ENCODE results near the gene ASB1.
A peak's percentile ranks its signal among the peaks of the same experiment; 100 is the strongest.

Gene ASB1

GRCh38 chr2:238426568-238427434 is at the start of gene ASB1:
ASB1 (plus strand) TSS chr2:238426927; CDS start chr2:238427071, 144 bp downstream.
- peak; percentile 60 for DNase-seq

GRCh38 chr2:238378230-238379095 is 48.3 kb upstream of the ASB1 start:
- no peak for DNase-seq

- no peak for DNase-seq
Measured at GRCh38 chr2:238379096-238379810, 47.5 kb upstream of the ASB1 start.

GRCh38 chr2:238380336-238380735 is 46.4 kb upstream of the ASB1 start:
- no peak for DNase-seq

GRCh38 chr2:238380785-238381184 is 45.9 kb upstream of the ASB1 start:
- no peak for DNase-seq

GRCh38 chr2:238381341-238382115 is 45.2 kb upstream of the ASB1 start:
- DNase-seq: no peak

- no peak for DNase-seq
Measured at GRCh38 chr2:238382381-238382781, 44.3 kb upstream of the ASB1 start.

GRCh38 chr2:238383135-238383534 is 43.6 kb upstream of the ASB1 start:
- DNase-seq: no peak

- DNase-seq: no peak
Measured at GRCh38 chr2:238383743-238384380, 42.9 kb upstream of the ASB1 start.

GRCh38 chr2:238387332-238387731 is 39.4 kb upstream of the ASB1 start:
- no peak for DNase-seq

GRCh38 chr2:238388794-238389193 is 37.9 kb upstream of the ASB1 start:
- no peak for DNase-seq

GRCh38 chr2:238389988-238390589 is 36.6 kb upstream of the ASB1 start:
- no peak for DNase-seq

- DNase-seq: no peak
Measured at GRCh38 chr2:238391042-238391689, 35.6 kb upstream of the ASB1 start.

- DNase-seq: no peak
Measured at GRCh38 chr2:238396663-238397062, 30.1 kb upstream of the ASB1 start.

GRCh38 chr2:238397356-238397755 is 29.4 kb upstream of the ASB1 start:
- DNase-seq: no peak

GRCh38 chr2:238398577-238398976 is 28.1 kb upstream of the ASB1 start:
- no peak for DNase-seq

GRCh38 chr2:238399094-238399493 is 27.6 kb upstream of the ASB1 start:
- DNase-seq: no peak

- DNase-seq: no peak
Measured at GRCh38 chr2:238401551-238401950, 25.2 kb upstream of the ASB1 start.

GRCh38 chr2:238403632-238404405 is 22.9 kb upstream of the ASB1 start:
- no peak for DNase-seq
